T-cell (primary cell): ENCODE results near the gene PPAT. TPM values are rescaled to one million over a fixed set of nuclear protein-coding genes. Genes with fewer than 3 reads are reported as not detected.
"Not testable (repeated sequence)": the region's sequence is repeated elsewhere in the genome, so short reads cannot be mapped to it uniquely, and the experiment has no call there.

Experiments used
- ATAC-seq, 4 experiments: fragments of 200-7000 bp in 3 of 4; fragments of 150-1000 bp in 1 of 4; cut with Tn5 transposase; replicated peaks in 1 of 4; 1 replicate in 3 of 4; 2 replicates in 1 of 4; pipeline ENCODE4 v1.10.0; 2021; ENCODE audit warnings: moderate library complexity in 3 of 4, mild to moderate bottlenecking in 2 of 4, moderate number of reproducible peaks in 1 of 4
- CTCF ChIA-PET, 2 donors: fragments of 300-600 bp; sonication (Branson Sonifier 250); formaldehyde crosslinking; loops; one replicate each; lab custom pipeline; 2022; ENCODE audit warnings: antibody characterized with exemption in 2 of 2; lab: Charles Lee
- POLR2A ChIA-PET, 2 donors: fragments of 300-600 bp; sonication (Branson Sonifier 250); formaldehyde crosslinking; loops; one replicate each; lab custom pipeline; 2022; ENCODE audit warnings: antibody characterized with exemption in 2 of 2; lab: Charles Lee
- DNase-seq, 35 experiments: peaks; one replicate each; pipeline versions ENCODE4 v3.0.0 to v3.0.0-alpha.2; 2013 to 2023
- H3K27ac ChIP-seq: one replicate; pipeline ENCODE4 v1.5.1; 2013; ENCODE audit warnings: low read length
- H3K27me3 ChIP-seq, 2 experiments: replicated peaks in 1 of 2; 1 replicate in 1 of 2; 2 replicates in 1 of 2; pipeline versions ENCODE4 v1.6.1 to v1.7.0; 2013; ENCODE audit warnings: low read length in 1 of 2, mixed read lengths in 1 of 2; ENCODE audit not compliant: control insufficient read depth in 2 of 2, insufficient read depth in 2 of 2; ENCODE audit errors: extremely low read depth in 1 of 2
- H3K36me3 ChIP-seq, 2 donors: 1 replicate in 1 of 2; 2 replicates in 1 of 2; pipeline versions ENCODE4 v1.6.1 to v1.7.0; 2013; ENCODE audit warnings: low read length in 1 of 2; ENCODE audit not compliant: control insufficient read depth in 2 of 2, insufficient read depth in 1 of 2; ENCODE audit errors: extremely low read depth in 1 of 2
- H3K4me1 ChIP-seq, 2 experiments: 1 replicate in 1 of 2; 2 replicates in 1 of 2; pipeline versions ENCODE4 v1.6.1 to v1.7.0; 2013; ENCODE audit warnings: low read length in 2 of 2, mixed read lengths in 1 of 2; ENCODE audit not compliant: insufficient read depth in 2 of 2, control insufficient read depth in 1 of 2; ENCODE audit errors: extremely low read depth in 1 of 2
- H3K4me3 ChIP-seq, 2 donors: 1 replicate in 1 of 2; 2 replicates in 1 of 2; pipeline versions ENCODE4 v1.5.1 to v1.7.0; 2013; ENCODE audit warnings: mild to moderate bottlenecking in 2 of 2, low read length in 1 of 2, moderate library complexity in 1 of 2; ENCODE audit not compliant: control insufficient read depth in 1 of 2; ENCODE audit errors: extremely low read depth in 1 of 2
- H3K9me3 ChIP-seq: 2 replicates; pipeline ENCODE4 v1.7.0; 2013
- H3K27ac Mint-ChIP-seq, 2 donors: one replicate each; pipeline ENCODE4 v1.8.0; 2020 to 2021; ENCODE audit warnings: mild to moderate bottlenecking in 2 of 2, mixed read lengths in 2 of 2
- H3K27me3 Mint-ChIP-seq, 2 donors: one replicate each; pipeline ENCODE4 v1.8.0; 2021 to 2022; ENCODE audit warnings: mixed read lengths in 2 of 2
- H3K36me3 Mint-ChIP-seq: one replicate; pipeline ENCODE4 v1.8.0; 2021; ENCODE audit warnings: mixed read lengths
- H3K4me1 Mint-ChIP-seq, 3 donors: one replicate each; pipeline ENCODE4 v1.8.0; 2020 to 2022; ENCODE audit warnings: mixed read lengths in 3 of 3, mild to moderate bottlenecking in 1 of 3
- H3K4me3 Mint-ChIP-seq, 3 donors: one replicate each; pipeline ENCODE4 v1.8.0; 2020 to 2022; ENCODE audit warnings: mild to moderate bottlenecking in 3 of 3, mixed read lengths in 3 of 3, moderate library complexity in 3 of 3
- H3K9me3 Mint-ChIP-seq, 3 donors: one replicate each; pipeline ENCODE4 v1.8.0; 2020 to 2022; ENCODE audit warnings: mixed read lengths in 3 of 3
- WGBS: methylation state at CpG from one replicate; pipeline ENCODE4 v1.1.5; 2013; ENCODE audit warnings: missing lambda C conversion rate; ENCODE audit not compliant: insufficient coverage; 5-methylcytosine and 5-hydroxymethylcytosine counted together
- total RNA-seq, 35 experiments: library from RNA in 6 of 35; stranded (reverse) in 6 of 35; fragments of 120-200 nt in 1 of 35; gene quantifications; one replicate each; pipeline versions ENCODE4 v1.2.1 to v1.2.4 and lab custom pipeline; 2013 to 2026

The PPAT gene
- total RNA-seq, 5 donors from 2014 or later (not counting 1 experiment from before 2014, with no cell fraction given), result 10.5 to 15.1 (median 12.5) TPM

- Histone ChIP-seq H3K27ac (peak overlapping the region; percentile 84), H3K4me1 (peaks cover 23 to 38% of the 10 kb centered on the region in 2 experiments), H3K27me3 (no peaks in the 10 kb centered on the region), H3K4me3 (peak overlapping the region; percentile 90 to 99), H3K36me3 (peaks cover 2 to 17% of the 10 kb centered on the region in 2 donors), H3K9me3 (no peaks in the 10 kb centered on the region)
- ATAC-seq, result peak; percentile 38 to 53 (median 44)
- DNase-seq, result peak in 9 of 35 experiments; percentile 1 to 14 (median 5)
- H3K9me3 Mint-ChIP-seq, result no peaks in the 10 kb centered on the region
- peaks cover 62 to 65% (median 64%) of the 10 kb centered on the region in 3 donors for H3K4me1 Mint-ChIP-seq
- CTCF ChIA-PET, result interaction anchor here (0.7 to 1.7 kb wide), 6 partner anchors 15 to 512 kb away, joined by 3 to 11 read pairs (median 4); partner anchors contain the start of genes PPAT (in 2 of the 2) and PAICS (in 1 of the 2)
- peaks cover 16% of the 10 kb centered on the region for H3K36me3 Mint-ChIP-seq
- no peaks in the 10 kb centered on the region for H3K27me3 Mint-ChIP-seq
- H3K4me3 Mint-ChIP-seq, result peak overlapping the region; percentile 97 to 100 (median 98)
- POLR2A ChIA-PET, result interaction anchor here in 1 of 2 donors (0.5 to 1.4 kb wide), 2 partner anchors 11 to 510 kb away, joined by 4 to 7 read pairs; partner anchors contain the start of genes NOA1 and POLR2B
- peak overlapping the region; percentile 96 to 99 for H3K27ac Mint-ChIP-seq
- WGBS, result 0% methylated on average over 4 of the region's 10 CpGs
Observed at GRCh38 chr4:56468097-56468422, 32.6 kb upstream of the PPAT start.

DNA sequence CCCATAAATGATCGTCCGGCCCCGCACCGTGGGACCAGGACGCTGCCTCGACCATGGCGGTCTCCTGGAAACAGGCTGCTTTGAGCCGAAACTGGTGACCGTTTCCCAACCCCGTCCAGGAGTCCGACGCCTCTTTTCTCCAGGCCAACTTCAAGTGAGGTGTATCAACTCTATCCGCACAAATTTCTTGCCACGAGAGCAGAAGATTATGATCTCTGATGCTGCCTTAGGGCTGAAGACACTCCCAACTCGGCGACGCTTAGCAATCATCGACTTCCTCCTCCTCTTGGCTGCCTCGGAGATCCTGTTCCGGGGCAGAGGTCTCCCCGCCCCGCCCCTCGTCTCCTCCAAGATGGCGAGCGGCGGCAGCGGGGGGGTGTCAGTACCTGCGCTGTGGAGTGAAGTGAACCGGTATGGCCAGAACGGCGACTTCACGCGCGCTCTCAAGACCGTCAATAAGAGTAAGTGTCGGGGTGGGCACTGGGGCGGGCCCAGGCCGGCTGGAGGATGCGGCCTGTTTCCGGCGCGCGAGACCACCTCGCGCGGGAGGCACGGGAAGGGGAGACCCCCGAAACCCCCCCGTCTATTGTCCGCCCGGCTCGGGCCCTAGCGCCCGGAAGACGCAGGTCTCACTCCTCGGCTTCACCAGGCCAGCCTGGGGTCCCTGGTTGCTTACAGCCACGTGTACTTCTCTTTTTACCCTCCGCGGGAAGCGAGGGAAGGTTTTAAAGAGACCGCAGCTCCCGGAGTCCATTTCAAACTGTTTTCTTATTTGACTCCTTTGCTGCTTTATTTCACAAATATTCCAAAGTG, 32.1 kb upstream of the PPAT start, which contains the start of gene SRP72:
TSS of gene SRP72 (plus strand) at position 334 of the 813 bp plus-strand sequence. CDS start at position 353, 19 bp downstream.
- Histone ChIP-seq H3K4me1 (peaks cover 23 to 38% of the 10 kb centered on the region in 2 experiments), H3K9me3 (no peaks in the 10 kb centered on the region), H3K4me3 (peak within 1 kb of the TSS; percentile 90 to 99), H3K36me3 (peaks cover 2 to 11% of the 10 kb centered on the region in 2 donors), H3K27ac (peak within 1 kb of the TSS; percentile 84), H3K27me3 (no peaks in the 10 kb centered on the region)
- DNase-seq (peak; percentile 71 to 96 (median 92)), ATAC-seq (peak; percentile 97 to 98 (median 98))
- Mint-ChIP-seq H3K4me1 (peaks cover 62 to 65% (median 64%) of the 10 kb centered on the region in 3 donors), H3K27me3 (no peaks in the 10 kb centered on the region), H3K36me3 (peaks cover 16% of the 10 kb centered on the region), H3K4me3 (peak within 1 kb of the TSS; percentile 97 to 100 (median 98)), H3K9me3 (no peaks in the 10 kb centered on the region), H3K27ac (peak within 1 kb of the TSS; percentile 96 to 99)
- ChIA-PET CTCF (interaction anchor here in 1 of 2 donors (0.7 to 2.8 kb wide), 5 partner anchors 32 to 512 kb away, joined by 3 to 21 read pairs (median 4); partner anchors contain the start of genes PAICS and PPAT), POLR2A (interaction anchor here (0.6 to 1.9 kb wide), 5 partner anchors 30 to 510 kb away, joined by 4 to 15 read pairs (median 5); partner anchors contain the start of genes AASDH (in 1 of the 2), NOA1 (in 1 of the 2), PAICS (in 1 of the 2) and POLR2B (in 1 of the 2))
- WGBS, result under 1% methylated on average over 51 of the region's 62 CpGs

GRCh38 chr4:56466910-56467283, 31.5 kb upstream of the PPAT start:
- ChIA-PET POLR2A (interaction anchor here (0.6 to 1.9 kb wide), 8 partner anchors 10 to 441 kb away, joined by 4 to 15 read pairs (median 5); partner anchors contain the start of genes PAICS (in 2 of the 2), PPAT (in 2 of the 2), AASDH (in 1 of the 2) and REST (in 1 of the 2)), CTCF (interaction anchor here (0.7 to 2.8 kb wide), 6 partner anchors 9 to 44 kb away, joined by 3 to 21 read pairs (median 4); partner anchors contain the start of genes PAICS (in 1 of the 2) and PPAT (in 1 of the 2))
- no peak for ATAC-seq
- Histone ChIP-seq H3K9me3 (no peaks in the 10 kb centered on the region), H3K4me3 (peak overlapping the region; percentile 90 to 99), H3K36me3 (peaks cover 6 to 9% of the 10 kb centered on the region in 2 donors), H3K27me3 (no peaks in the 10 kb centered on the region), H3K4me1 (peaks cover 23 to 38% of the 10 kb centered on the region in 2 experiments), H3K27ac (peak overlapping the region; percentile 84)
- Mint-ChIP-seq H3K36me3 (peaks cover 21% of the 10 kb centered on the region), H3K4me1 (peaks cover 62 to 68% (median 66%) of the 10 kb centered on the region in 3 donors), H3K27me3 (no peaks in the 10 kb centered on the region), H3K9me3 (no peaks in the 10 kb centered on the region), H3K27ac (peak overlapping the region; percentile 96 to 99), H3K4me3 (peak overlapping the region; percentile 97 to 100 (median 98))
- WGBS, result 0% methylated on average over 2 of the region's 8 CpGs
- DNase-seq, result no peak

- H3K36me3 Mint-ChIP-seq, result peaks cover 17% of the 10 kb centered on the region
- no CpG with 5 or more reads among the region's 8 CpGs for WGBS
- peak overlapping the region; percentile 96 to 99 for H3K27ac Mint-ChIP-seq
- H3K9me3 ChIP-seq, H3K9me3 Mint-ChIP-seq, H3K27me3 Mint-ChIP-seq, H3K36me3 ChIP-seq, ATAC-seq, H3K27me3 ChIP-seq: not testable (repeated sequence)
- CTCF ChIA-PET, result interaction anchor here (0.7 to 2.8 kb wide), 8 partner anchors 9 to 441 kb away, joined by 3 to 21 read pairs (median 4); partner anchors contain the start of genes PAICS (in 1 of the 2) and PPAT (in 1 of the 2)
- peak overlapping the region; percentile 97 to 100 (median 98) for H3K4me3 Mint-ChIP-seq
- POLR2A ChIA-PET, result interaction anchor here (0.6 to 1.9 kb wide), 10 partner anchors 10 to 549 kb away, joined by 4 to 15 read pairs (median 4); partner anchors contain the start of genes PAICS (in 2 of the 2), PPAT (in 2 of the 2), AASDH (in 1 of the 2) and REST (in 1 of the 2)
- DNase-seq, result peak in 1 of 35 experiments; percentile 37
- peaks cover 58 to 72% (median 64%) of the 10 kb centered on the region in 3 donors for H3K4me1 Mint-ChIP-seq
- H3K4me3 ChIP-seq, result peak overlapping the region; percentile 90 to 99
- peak overlapping the region; percentile 84 for H3K27ac ChIP-seq
- peaks cover 23 to 38% of the 10 kb centered on the region in 2 experiments for H3K4me1 ChIP-seq
Observed at GRCh38 chr4:56466296-56466761, 30.9 kb upstream of the PPAT start.

- ATAC-seq (no peak), DNase-seq (no peak)
- Histone ChIP-seq H3K27ac (no peak overlapping the region), H3K4me3 (no peak overlapping the region), H3K4me1 (peaks cover 23 to 38% of the 10 kb centered on the region in 2 experiments), H3K27me3 (no peaks in the 10 kb centered on the region), H3K36me3 (peaks cover 6 to 10% of the 10 kb centered on the region in 2 donors), H3K9me3 (no peaks in the 10 kb centered on the region)
- Mint-ChIP-seq H3K27me3 (no peaks in the 10 kb centered on the region), H3K4me1 (peaks cover 58 to 72% (median 64%) of the 10 kb centered on the region in 3 donors), H3K4me3 (peak overlapping the region; percentile 97 to 100 (median 98)), H3K9me3 (no peaks in the 10 kb centered on the region), H3K27ac (peak overlapping the region in 1 of 2 donors; percentile 99), H3K36me3 (peaks cover 16% of the 10 kb centered on the region)
- POLR2A ChIA-PET, result interaction anchor here (0.6 to 1.9 kb wide), 8 partner anchors 17 to 548 kb away, joined by 3 to 15 read pairs (median 4); partner anchors contain the start of genes PAICS (in 2 of the 2), PPAT (in 2 of the 2) and AASDH (in 1 of the 2)
- CTCF ChIA-PET, result interaction anchor here (0.5 to 2.8 kb wide), 9 partner anchors 8 to 442 kb away, joined by 3 to 21 read pairs (median 4); partner anchors contain the start of genes PAICS (in 2 of the 2), PPAT (in 1 of the 2) and REST (in 1 of the 2)
- WGBS, result 95% methylated on average over 7 of the region's 10 CpGs
Observed at GRCh38 chr4:56465599-56466295, 30.3 kb upstream of the PPAT start.
